BLaER1 (cell line): ENCODE data around the gene NAXE.
"Not testable (repeated sequence)": the region's sequence is repeated elsewhere in the genome, so short reads cannot be mapped to it uniquely, and the experiment has no call there.

Experiments
- H3K27ac ChIP-seq: shearing (Covaris generic); formaldehyde crosslinking; 2 replicates; pipeline ENCODE4 v1.8.1; 2022
- H3K27me3 ChIP-seq: shearing (Covaris generic); formaldehyde crosslinking; 2 replicates; pipeline ENCODE4 v1.8.1; 2022
- H3K36me3 ChIP-seq: shearing (Covaris generic); formaldehyde crosslinking; 2 replicates; pipeline ENCODE4 v1.8.1; 2022
- H3K4me1 ChIP-seq: shearing (Covaris generic); formaldehyde crosslinking; 2 replicates; pipeline ENCODE4 v1.8.1; 2022
- H3K4me2 ChIP-seq: shearing (Covaris generic); formaldehyde crosslinking; 2 replicates; pipeline ENCODE4 v1.8.1; 2022
- H3K4me3 ChIP-seq: shearing (Covaris generic); formaldehyde crosslinking; 2 replicates; pipeline ENCODE4 v1.8.1; 2022
- H3K9ac ChIP-seq: shearing (Covaris generic); formaldehyde crosslinking; 2 replicates; pipeline ENCODE4 v1.8.1; 2022
- H3K9me3 ChIP-seq: shearing (Covaris generic); formaldehyde crosslinking; 2 replicates; pipeline ENCODE4 v1.8.1; 2022
- H4K20me1 ChIP-seq: shearing (Covaris generic); formaldehyde crosslinking; 2 replicates; pipeline ENCODE4 v1.8.1; 2022
- Cebpa-rat ChIP-seq: shearing (Covaris generic); IDR thresholded peaks from 2 replicates; pipeline ENCODE4 v1.8.1; 2022

Gene NAXE

DNA sequence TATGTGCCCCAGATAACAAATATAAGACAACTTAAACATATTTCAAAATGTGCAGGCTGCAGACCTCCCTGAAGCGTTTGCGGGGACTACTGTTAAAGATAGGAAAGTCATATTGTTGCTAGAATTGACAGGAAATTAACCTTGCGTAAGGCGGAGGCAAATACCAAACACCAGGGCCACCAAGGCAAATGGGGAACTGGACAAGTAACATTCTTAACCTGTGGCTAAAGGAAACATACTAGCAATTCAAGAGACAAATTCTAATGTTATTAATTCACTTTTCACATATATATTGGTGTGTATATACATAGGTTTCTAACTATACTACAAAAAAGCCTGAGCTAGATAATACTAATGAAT lies 34.5 kb downstream of the NAXE start:
- Histone ChIP-seq H3K4me3 (no peak overlapping the region), H3K9ac (no peak overlapping the region), H3K4me2 (no peak overlapping the region), H3K27me3 (peaks cover 66% of the 10 kb centered on the region), H3K36me3 (no peaks in the 10 kb centered on the region), H4K20me1 (peaks cover 41% of the 10 kb centered on the region), H3K4me1 (peaks cover 32% of the 10 kb centered on the region), H3K27ac (no peak overlapping the region), H3K9me3 (no peaks in the 10 kb centered on the region)
- no peak for TF ChIP-seq Cebpa-rat

DNA sequence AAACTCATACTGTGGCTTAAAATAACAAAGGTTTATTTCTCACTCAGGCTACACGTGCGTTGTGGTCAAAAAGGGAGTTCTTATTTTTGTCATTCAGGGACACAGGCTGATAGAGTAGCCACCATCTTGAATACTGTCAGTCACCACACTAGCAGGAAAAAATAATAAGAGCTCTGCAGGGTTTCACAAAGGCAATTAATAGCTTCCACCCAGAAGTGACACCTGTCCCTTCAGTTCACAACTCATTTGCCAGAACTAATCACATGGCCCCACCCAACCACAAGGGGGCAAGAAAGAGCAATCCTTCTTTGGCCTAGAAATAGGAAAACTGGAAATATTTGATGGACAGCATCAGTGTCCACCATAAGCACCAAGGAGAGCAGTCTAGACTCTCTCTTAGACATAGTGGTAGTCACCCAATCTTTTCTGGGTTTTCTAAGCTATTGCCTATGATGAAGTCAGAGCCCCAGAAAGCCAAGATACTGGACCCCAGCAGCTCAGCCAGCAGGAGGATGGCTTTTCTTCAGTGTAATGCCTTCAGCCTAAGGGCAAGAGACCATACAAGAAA lies 35.8 kb downstream of the NAXE start:
- Histone ChIP-seq H3K4me1 (peaks cover 32% of the 10 kb centered on the region), H3K4me2 (peak overlapping the region; percentile 53), H3K27me3 (peaks cover 53% of the 10 kb centered on the region), H3K36me3 (no peaks in the 10 kb centered on the region), H3K9me3 (no peaks in the 10 kb centered on the region), H3K27ac (no peak overlapping the region), H3K4me3 (no peak overlapping the region), H3K9ac (no peak overlapping the region), H4K20me1 (peaks cover 31% of the 10 kb centered on the region)
- TF ChIP-seq Cebpa-rat = no peak

DNA sequence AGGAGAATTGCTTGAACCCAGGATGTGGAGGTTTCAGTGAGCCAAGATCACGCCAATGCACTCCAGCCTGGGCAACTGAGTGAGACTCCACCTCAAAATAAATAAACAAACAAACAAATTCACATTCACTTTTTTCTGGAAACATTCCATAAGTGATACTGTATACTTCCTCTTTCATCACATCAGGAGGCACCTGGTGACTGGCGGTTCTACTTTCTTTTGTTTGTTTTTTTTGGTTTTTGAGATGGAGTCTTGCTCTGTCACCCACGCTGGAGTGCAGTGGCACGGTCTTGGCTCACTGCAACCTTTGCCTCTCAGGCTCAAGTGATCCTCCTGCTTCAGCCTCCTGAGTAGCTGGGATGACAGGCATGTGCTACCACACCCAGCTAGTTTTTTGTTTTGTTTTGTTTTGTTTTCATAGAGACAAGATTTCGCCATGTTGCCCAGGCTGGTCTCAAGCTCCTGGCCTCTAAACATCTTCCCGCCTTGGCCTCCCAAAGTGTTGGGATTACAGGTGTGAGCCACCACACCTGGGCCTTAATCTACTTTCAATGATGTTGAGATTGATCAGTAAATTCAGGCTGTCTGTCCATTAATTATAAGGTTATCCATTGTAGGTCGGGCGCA lies 38.4 kb downstream of the NAXE start:
- H3K4me2 ChIP-seq = peak overlapping the region; percentile 28; the same call in 1 of the 2 replicates
- H3K4me1 ChIP-seq = peaks cover 31% of the 10 kb centered on the region
- peaks cover 30% of the 10 kb centered on the region for H3K27me3 ChIP-seq
- H4K20me1 ChIP-seq = peaks cover 10% of the 10 kb centered on the region
- TF ChIP-seq Cebpa-rat = no peak
- H3K9ac ChIP-seq = no peak overlapping the region
- H3K27ac ChIP-seq = no peak overlapping the region
- H3K36me3 ChIP-seq = no peaks in the 10 kb centered on the region
- H3K4me3 ChIP-seq = no peak overlapping the region
- no peaks in the 10 kb centered on the region for H3K9me3 ChIP-seq

- not testable (repeated sequence) for H3K9ac ChIP-seq, H3K9me3 ChIP-seq, H3K36me3 ChIP-seq, H4K20me1 ChIP-seq, H3K27ac ChIP-seq, H3K4me3 ChIP-seq, H3K4me2 ChIP-seq
- peaks cover 22% of the 10 kb centered on the region for H3K4me1 ChIP-seq
- H3K27me3 ChIP-seq = peaks cover 18% of the 10 kb centered on the region
Observed at GRCh38 chr1:156631152-156631551, 39.6 kb downstream of the NAXE start.

- peaks cover 7% of the 10 kb centered on the region; the same call in 1 of the 2 replicates for H3K27me3 ChIP-seq
- H4K20me1 ChIP-seq = no peaks in the 10 kb centered on the region
- H3K36me3 ChIP-seq = no peaks in the 10 kb centered on the region
- H3K4me2 ChIP-seq = no peak overlapping the region
- no peak overlapping the region for H3K27ac ChIP-seq
- H3K9ac ChIP-seq = no peak overlapping the region
- no peak overlapping the region for H3K4me3 ChIP-seq
- H3K4me1 ChIP-seq = peaks cover 15% of the 10 kb centered on the region
- no peaks in the 10 kb centered on the region for H3K9me3 ChIP-seq
- no peak for TF ChIP-seq Cebpa-rat
Observed at GRCh38 chr1:156632355-156632754, 40.8 kb downstream of the NAXE start.

- peaks cover 57% of the 10 kb centered on the region for H3K27me3 ChIP-seq
- no peak overlapping the region for H3K27ac ChIP-seq
- H3K4me1 ChIP-seq = peaks cover 19% of the 10 kb centered on the region
- H3K4me2 ChIP-seq = no peak overlapping the region
- H3K36me3 ChIP-seq = no peaks in the 10 kb centered on the region
- H3K9me3 ChIP-seq = no peaks in the 10 kb centered on the region
- H3K9ac ChIP-seq = no peak overlapping the region
- TF ChIP-seq Cebpa-rat = no peak
- no peak overlapping the region for H3K4me3 ChIP-seq
- H4K20me1 ChIP-seq = peaks cover 43% of the 10 kb centered on the region
Observed at GRCh38 chr1:156638189-156638985, 46.8 kb downstream of the NAXE start.

- Histone ChIP-seq H3K9ac (no peak overlapping the region), H3K4me1 (peaks cover 30% of the 10 kb centered on the region), H3K36me3 (no peaks in the 10 kb centered on the region), H3K9me3 (no peaks in the 10 kb centered on the region), H3K4me3 (no peak overlapping the region), H3K27ac (no peak overlapping the region), H3K4me2 (no peak overlapping the region), H4K20me1 (peaks cover 51% of the 10 kb centered on the region), H3K27me3 (peaks cover 70% of the 10 kb centered on the region)
- no peak for TF ChIP-seq Cebpa-rat
Observed at GRCh38 chr1:156639601-156640101, 48.1 kb downstream of the NAXE start.

DNA sequence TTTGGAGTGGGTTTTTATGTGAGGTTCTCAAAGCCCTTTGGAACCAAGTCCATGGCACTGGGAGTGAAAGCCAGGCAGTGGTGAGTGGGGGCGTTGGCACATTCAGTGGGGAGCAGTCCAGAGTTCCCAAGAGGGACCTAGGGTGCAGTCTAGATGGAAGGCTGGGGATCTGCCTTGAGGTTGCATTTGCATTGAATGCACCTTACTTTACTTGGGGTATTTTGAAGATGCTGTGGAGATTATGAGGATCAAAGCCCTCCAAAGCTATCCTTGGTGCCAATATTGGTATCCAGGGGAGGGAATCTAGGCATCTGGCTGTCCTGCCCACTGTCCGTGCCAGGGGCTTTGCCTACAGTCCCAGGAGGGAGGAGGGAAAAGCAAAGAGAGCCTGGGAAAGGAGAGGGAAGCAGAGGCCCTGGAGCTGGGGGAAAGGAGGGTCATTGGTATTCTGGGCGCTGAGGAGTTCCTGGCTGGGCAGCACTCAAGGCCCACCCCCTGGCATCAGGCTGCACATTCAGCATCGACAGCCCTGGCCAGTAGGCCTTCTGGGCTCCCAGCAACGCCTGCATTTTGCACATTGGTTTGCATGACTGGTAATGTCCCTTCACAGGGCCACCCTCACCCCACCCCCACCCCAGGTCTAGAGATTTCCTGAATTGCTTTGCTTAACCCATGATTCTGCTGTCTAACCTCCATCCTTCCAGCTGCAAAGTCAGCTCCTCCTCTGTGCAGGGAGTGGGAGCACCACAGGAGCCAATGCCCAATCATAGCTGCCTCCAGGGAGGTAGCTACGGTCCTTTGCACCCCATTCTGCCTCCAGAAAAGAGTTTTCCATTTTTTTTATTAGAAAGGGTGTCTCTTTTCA lies 49.5 kb downstream of the NAXE start:
- peaks cover 30% of the 10 kb centered on the region for H3K4me1 ChIP-seq

GRCh38 chr1:156641761-156642264 lies 50.2 kb downstream of the NAXE start, which contains the start of gene BCAN:
BCAN (plus strand) TSS chr1:156642117; CDS start chr1:156646055, 3,938 bp downstream.
- TF ChIP-seq Cebpa-rat = no peak
- H3K4me3 ChIP-seq = peak within 1 kb of the TSS; percentile 53
- H3K27me3 ChIP-seq = peaks cover 91% of the 10 kb centered on the region
- no peaks in the 10 kb centered on the region for H3K9me3 ChIP-seq
- H4K20me1 ChIP-seq = peaks cover 62% of the 10 kb centered on the region
- peaks cover 30% of the 10 kb centered on the region for H3K4me1 ChIP-seq
- H3K36me3 ChIP-seq = no peaks in the 10 kb centered on the region
- no peak within 1 kb of the TSS for H3K27ac ChIP-seq
- H3K9ac ChIP-seq = no peak within 1 kb of the TSS
- H3K4me2 ChIP-seq = peak within 1 kb of the TSS; percentile 55

More for the DNA sequence above, 49.5 kb downstream of the NAXE start:
- H3K9me3 ChIP-seq = no peaks in the 10 kb centered on the region
- no peak overlapping the region for H3K9ac ChIP-seq
- H3K36me3 ChIP-seq = no peaks in the 10 kb centered on the region
- TF ChIP-seq Cebpa-rat = no peak
- no peak overlapping the region for H3K4me3 ChIP-seq
- H3K4me2 ChIP-seq = peak overlapping the region; percentile 55
- H3K27me3 ChIP-seq = peaks cover 84% of the 10 kb centered on the region
- peaks cover 61% of the 10 kb centered on the region for H4K20me1 ChIP-seq
- no peak overlapping the region for H3K27ac ChIP-seq
